T-cell (primary cell): ENCODE measurements around the gene CFAP299. TPM values are rescaled to one million over a fixed set of nuclear protein-coding genes. Genes with fewer than 3 reads are reported as not detected.

Source experiments
- total RNA-seq, 35 experiments: library from RNA in 6 of 35; stranded (reverse) in 6 of 35; fragments of 120-200 nt in 1 of 35; gene quantifications; one replicate each; pipeline versions ENCODE4 v1.2.1 to v1.2.4 and lab custom pipeline; 2013 to 2026

The CFAP299 gene
- total RNA-seq, 5 donors from 2014 or later (not counting 1 experiment from before 2014, with no cell fraction given) = 0.35 TPM; not detected in 4

Other genes starting within 250 kb of the CFAP299 start
- 10 to 100 TPM; 10.5 to 18.7 (median 14.1) TPM for gene PRDM8, start 138.2 kb upstream of the CFAP299 start, total RNA-seq
- gene FGF5, start 69.1 kb upstream of the CFAP299 start, total RNA-seq = under 1 TPM in 2 of 5 donors, not detected in 3; 0.07 to 0.18 TPM